ENCODE results near the gene CLMN. TPM values are rescaled to one million over a fixed set of nuclear protein-coding genes. Genes with fewer than 3 reads are reported as not detected.
A peak's percentile ranks its signal among the peaks of the same experiment; 100 is the strongest.

CLMN gene
- total and polyA plus RNA-seq, 10 of the 15 experiments (the other 5 are each of a cell fraction or from before 2014, with no cell fraction given): 7.8 to 49.3 (median 18.5) TPM

DNA sequence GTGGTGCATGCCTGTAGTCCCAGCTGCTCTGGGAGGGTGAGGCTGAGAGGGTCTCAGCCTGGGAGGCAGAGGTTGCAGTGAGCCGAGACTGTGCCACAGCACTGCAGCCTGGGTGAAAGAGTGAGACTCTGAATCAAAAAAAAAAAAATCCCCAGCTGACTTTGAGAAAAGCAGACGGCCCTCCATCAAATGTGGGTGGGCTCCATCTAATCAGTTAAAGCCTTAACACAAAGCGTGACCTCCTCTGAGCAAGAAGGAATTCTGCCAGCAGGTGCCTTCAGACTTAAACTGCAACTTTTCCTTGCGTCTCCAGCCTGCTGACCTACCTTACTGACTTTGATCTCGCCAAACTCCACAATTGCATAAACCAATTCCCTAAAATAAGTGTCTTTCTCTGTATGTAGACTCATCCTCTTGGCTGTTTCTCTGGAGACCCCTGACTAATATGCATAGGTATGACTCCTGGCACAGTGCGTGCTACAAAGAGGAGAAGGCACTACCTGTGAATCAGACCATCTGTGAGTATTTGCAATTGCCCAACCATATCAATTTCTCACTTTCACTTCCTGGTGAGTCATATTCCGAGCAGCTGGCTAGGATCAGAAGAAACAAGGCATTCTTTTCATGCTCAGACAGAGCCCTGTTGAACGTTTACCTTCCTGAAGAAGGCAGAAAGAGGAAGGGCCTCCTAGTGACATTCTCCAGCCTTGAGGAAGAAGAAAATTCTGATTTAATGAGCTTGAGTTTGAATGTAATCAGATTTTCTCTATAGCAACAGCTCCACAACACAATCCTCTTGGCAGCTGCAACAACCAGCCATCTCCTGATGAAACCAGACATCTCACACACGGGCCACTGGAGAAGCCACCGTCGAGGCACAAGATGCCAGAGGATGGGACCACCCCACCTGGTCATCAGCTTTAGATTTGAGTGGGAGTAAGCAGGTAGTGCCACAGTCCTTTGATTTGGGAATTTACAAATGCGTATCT is 54.3 kb downstream of the CLMN start (continued):
- TF ChIP-seq ZBTB4 (CRISPR knock-in tag; IDR thresholded peaks at IDR 0.05): no peak
- no peak; the same call in 1 of the 2 replicates for TF ChIP-seq SMAD5 (IDR thresholded peaks at IDR 0.05; ENCODE audit: low read depth)
- TF ChIP-seq, protein P1, sequence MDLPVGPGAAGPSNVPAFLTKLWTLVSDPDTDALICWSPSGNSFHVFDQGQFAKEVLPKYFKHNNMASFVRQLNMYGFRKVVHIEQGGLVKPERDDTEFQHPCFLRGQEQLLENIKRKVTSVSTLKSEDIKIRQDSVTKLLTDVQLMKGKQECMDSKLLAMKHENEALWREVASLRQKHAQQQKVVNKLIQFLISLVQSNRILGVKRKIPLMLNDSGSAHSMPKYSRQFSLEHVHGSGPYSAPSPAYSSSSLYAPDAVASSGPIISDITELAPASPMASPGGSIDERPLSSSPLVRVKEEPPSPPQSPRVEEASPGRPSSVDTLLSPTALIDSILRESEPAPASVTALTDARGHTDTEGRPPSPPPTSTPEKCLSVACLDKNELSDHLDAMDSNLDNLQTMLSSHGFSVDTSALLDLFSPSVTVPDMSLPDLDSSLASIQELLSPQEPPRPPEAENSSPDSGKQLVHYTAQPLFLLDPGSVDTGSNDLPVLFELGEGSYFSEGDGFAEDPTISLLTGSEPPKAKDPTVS (IDR thresholded peaks at IDR 0.05; ENCODE audit: low read depth, low read length): no peak
- no peak for TF ChIP-seq STAT1 (conservative IDR thresholded peaks at IDR 0.05)
- no peak for TF ChIP-seq MYC (IDR thresholded peaks at IDR 0.05; ENCODE audit: insufficient read depth, insufficient read length, insufficient replicate concordance, low read length, severe bottlenecking)
- TF ChIP-seq NFYA (IDR thresholded peaks at IDR 0.05; ENCODE audit: borderline replicate concordance, low read depth, low read length): no peak
- TF ChIP-seq SRF (IDR thresholded peaks at IDR 0.05; ENCODE audit: low read depth in 2 of 2, low read length in 2 of 2): peak in 1 of 2 experiments; percentile 66; a peak in 1 of 4 replicates
- TF ChIP-seq NR2C2 (IDR thresholded peaks at IDR 0.05; ENCODE audit: borderline replicate concordance, control insufficient read depth, insufficient read length, low read depth): no peak
- TF ChIP-seq, protein P2, sequence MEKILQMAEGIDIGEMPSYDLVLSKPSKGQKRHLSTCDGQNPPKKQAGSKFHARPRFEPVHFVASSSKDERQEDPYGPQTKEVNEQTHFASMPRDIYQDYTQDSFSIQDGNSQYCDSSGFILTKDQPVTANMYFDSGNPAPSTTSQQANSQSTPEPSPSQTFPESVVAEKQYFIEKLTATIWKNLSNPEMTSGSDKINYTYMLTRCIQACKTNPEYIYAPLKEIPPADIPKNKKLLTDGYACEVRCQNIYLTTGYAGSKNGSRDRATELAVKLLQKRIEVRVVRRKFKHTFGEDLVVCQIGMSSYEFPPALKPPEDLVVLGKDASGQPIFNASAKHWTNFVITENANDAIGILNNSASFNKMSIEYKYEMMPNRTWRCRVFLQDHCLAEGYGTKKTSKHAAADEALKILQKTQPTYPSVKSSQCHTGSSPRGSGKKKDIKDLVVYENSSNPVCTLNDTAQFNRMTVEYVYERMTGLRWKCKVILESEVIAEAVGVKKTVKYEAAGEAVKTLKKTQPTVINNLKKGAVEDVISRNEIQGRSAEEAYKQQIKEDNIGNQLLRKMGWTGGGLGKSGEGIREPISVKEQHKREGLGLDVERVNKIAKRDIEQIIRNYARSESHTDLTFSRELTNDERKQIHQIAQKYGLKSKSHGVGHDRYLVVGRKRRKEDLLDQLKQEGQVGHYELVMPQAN (conservative IDR thresholded peaks at IDR 0.05): peak; percentile 59
- no peak for TF ChIP-seq ZNF622 (IDR thresholded peaks at IDR 0.05)
- no peak for TF ChIP-seq LARP7 (IDR thresholded peaks at IDR 0.05)
- TF ChIP-seq, protein P3, sequence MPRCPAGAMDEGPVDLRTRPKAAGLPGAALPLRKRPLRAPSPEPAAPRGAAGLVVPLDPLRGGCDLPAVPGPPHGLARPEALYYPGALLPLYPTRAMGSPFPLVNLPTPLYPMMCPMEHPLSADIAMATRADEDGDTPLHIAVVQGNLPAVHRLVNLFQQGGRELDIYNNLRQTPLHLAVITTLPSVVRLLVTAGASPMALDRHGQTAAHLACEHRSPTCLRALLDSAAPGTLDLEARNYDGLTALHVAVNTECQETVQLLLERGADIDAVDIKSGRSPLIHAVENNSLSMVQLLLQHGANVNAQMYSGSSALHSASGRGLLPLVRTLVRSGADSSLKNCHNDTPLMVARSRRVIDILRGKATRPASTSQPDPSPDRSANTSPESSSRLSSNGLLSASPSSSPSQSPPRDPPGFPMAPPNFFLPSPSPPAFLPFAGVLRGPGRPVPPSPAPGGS (IDR thresholded peaks at IDR 0.05; ENCODE audit: borderline replicate concordance, insufficient read depth, low read depth, low read length, poor library complexity, severe bottlenecking): peak; percentile 98
- TF ChIP-seq CBFB (IDR thresholded peaks at IDR 0.05; ENCODE audit: low read depth): peak; percentile 83
- peak in 1 of 2 experiments; percentile 73; a peak in 2 of 3 replicates for TF ChIP-seq EGR1 (IDR thresholded peaks at IDR 0.05; ENCODE audit: borderline replicate concordance in 1 of 2, low read depth in 2 of 2, low read length in 2 of 2)
- TF ChIP-seq SIN3A (IDR thresholded peaks at IDR 0.05; ENCODE audit: low read depth, low read length): no peak
- TF ChIP-seq RELA (IDR thresholded peaks at IDR 0.05; ENCODE audit: borderline replicate concordance, partially characterized antibody): peak; percentile 43
- TF ChIP-seq ZBTB33 (IDR thresholded peaks at IDR 0.05): no peak

Data from GM12878 (cell line).